GM12874 (cell line): ENCODE results near the gene PAX7.

ENCODE experiments used
- CTCF ChIP-seq: IDR thresholded peaks from 2 replicates; pipeline ENCODE4 v1.5.1; 2011; ENCODE audit warnings: low read depth, mild to moderate bottlenecking, control low read depth, low read length, moderate library complexity; ENCODE audit not compliant: insufficient read depth

PAX7 gene

GRCh38 chr1:18739408-18739807 is 108.8 kb downstream of the PAX7 start:
- no peak for TF ChIP-seq CTCF

- TF ChIP-seq CTCF = no peak
Observed at GRCh38 chr1:18739897-18740296, 109.3 kb downstream of the PAX7 start.

GRCh38 chr1:18740617-18741016 is 110.0 kb downstream of the PAX7 start:
- no peak for TF ChIP-seq CTCF

- 0 out of 2 replicates have a peak, but pooled peaks have one; percentile 5 for TF ChIP-seq CTCF
Observed at GRCh38 chr1:18743233-18743632, 112.6 kb downstream of the PAX7 start.

GRCh38 chr1:18746981-18747380 is 116.3 kb downstream of the PAX7 start:
- no peak for TF ChIP-seq CTCF

- no peak for TF ChIP-seq CTCF
Observed at GRCh38 chr1:18747671-18748070, 117.0 kb downstream of the PAX7 start.

- TF ChIP-seq CTCF = no peak
Observed at GRCh38 chr1:18748435-18748834, 117.8 kb downstream of the PAX7 start.

GRCh38 chr1:18749569-18749968 is 118.9 kb downstream of the PAX7 start:
- no peak for TF ChIP-seq CTCF
